Fibroblast of gingiva (primary cell): ENCODE results near the gene EFNA1.

Source experiments
- DNase-seq: peaks from one replicate; pipeline ENCODE4 v3.0.0-alpha.2; 2011; ENCODE audit warnings: low read depth

EFNA1 gene

GRCh38 chr1:155127105-155127966, at the start of gene EFNA1:
EFNA1 (plus strand) TSS chr1:155127876; CDS start chr1:155127978, 102 bp downstream.
- DNase-seq: peak; percentile 71

- peak; percentile 29 for DNase-seq
Measured at GRCh38 chr1:155078469-155079209, 49.0 kb upstream of the EFNA1 start, which contains the start of gene EFNA3. EFNA3 (plus strand) TSS chr1:155078837; CDS start chr1:155078942, 105 bp downstream.

GRCh38 chr1:155079210-155079486, 48.5 kb upstream of the EFNA1 start:
- no peak for DNase-seq

- no peak for DNase-seq
Measured at GRCh38 chr1:155079487-155080311, 48.0 kb upstream of the EFNA1 start.

- no peak for DNase-seq
Measured at GRCh38 chr1:155080312-155081228, 47.1 kb upstream of the EFNA1 start.

GRCh38 chr1:155081472-155082300, 46.0 kb upstream of the EFNA1 start:
- no peak for DNase-seq

- DNase-seq: no peak
Measured at GRCh38 chr1:155082301-155083051, 45.2 kb upstream of the EFNA1 start.

- no peak for DNase-seq
Measured at GRCh38 chr1:155083052-155083541, 44.6 kb upstream of the EFNA1 start.

GRCh38 chr1:155083865-155084721, 43.6 kb upstream of the EFNA1 start:
- peak; percentile 24 for DNase-seq

- DNase-seq: peak; percentile 88
Measured at GRCh38 chr1:155084722-155085503, 42.8 kb upstream of the EFNA1 start.

GRCh38 chr1:155085504-155086127, 42.1 kb upstream of the EFNA1 start:
- no peak for DNase-seq

- DNase-seq: no peak
Measured at GRCh38 chr1:155086128-155086741, 41.4 kb upstream of the EFNA1 start.

GRCh38 chr1:155086856-155087535, 40.7 kb upstream of the EFNA1 start:
- DNase-seq: no peak

GRCh38 chr1:155091071-155092051, 36.3 kb upstream of the EFNA1 start:
- peak; percentile 35 for DNase-seq

GRCh38 chr1:155092131-155092530, 35.5 kb upstream of the EFNA1 start:
- no peak for DNase-seq
